ENCODE data around the gene SLC2A10.

The SLC2A10 gene

GRCh38 chr20:46771195-46771588, 61.7 kb downstream of the SLC2A10 start:
- TF ChIP-seq, protein P1, sequence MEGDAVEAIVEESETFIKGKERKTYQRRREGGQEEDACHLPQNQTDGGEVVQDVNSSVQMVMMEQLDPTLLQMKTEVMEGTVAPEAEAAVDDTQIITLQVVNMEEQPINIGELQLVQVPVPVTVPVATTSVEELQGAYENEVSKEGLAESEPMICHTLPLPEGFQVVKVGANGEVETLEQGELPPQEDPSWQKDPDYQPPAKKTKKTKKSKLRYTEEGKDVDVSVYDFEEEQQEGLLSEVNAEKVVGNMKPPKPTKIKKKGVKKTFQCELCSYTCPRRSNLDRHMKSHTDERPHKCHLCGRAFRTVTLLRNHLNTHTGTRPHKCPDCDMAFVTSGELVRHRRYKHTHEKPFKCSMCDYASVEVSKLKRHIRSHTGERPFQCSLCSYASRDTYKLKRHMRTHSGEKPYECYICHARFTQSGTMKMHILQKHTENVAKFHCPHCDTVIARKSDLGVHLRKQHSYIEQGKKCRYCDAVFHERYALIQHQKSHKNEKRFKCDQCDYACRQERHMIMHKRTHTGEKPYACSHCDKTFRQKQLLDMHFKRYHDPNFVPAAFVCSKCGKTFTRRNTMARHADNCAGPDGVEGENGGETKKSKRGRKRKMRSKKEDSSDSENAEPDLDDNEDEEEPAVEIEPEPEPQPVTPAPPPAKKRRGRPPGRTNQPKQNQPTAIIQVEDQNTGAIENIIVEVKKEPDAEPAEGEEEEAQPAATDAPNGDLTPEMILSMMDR (IDR thresholded peaks at IDR 0.05; ENCODE audit: control insufficient read depth, insufficient read depth, low read depth, low read length, missing control alignments), result no peak
- no peak for DNase-seq (ENCODE audit: low read depth)
- H3K4me3 ChIP-seq (ENCODE audit: control insufficient read depth, low read depth, low read length), result no peak overlapping the region

DNA sequence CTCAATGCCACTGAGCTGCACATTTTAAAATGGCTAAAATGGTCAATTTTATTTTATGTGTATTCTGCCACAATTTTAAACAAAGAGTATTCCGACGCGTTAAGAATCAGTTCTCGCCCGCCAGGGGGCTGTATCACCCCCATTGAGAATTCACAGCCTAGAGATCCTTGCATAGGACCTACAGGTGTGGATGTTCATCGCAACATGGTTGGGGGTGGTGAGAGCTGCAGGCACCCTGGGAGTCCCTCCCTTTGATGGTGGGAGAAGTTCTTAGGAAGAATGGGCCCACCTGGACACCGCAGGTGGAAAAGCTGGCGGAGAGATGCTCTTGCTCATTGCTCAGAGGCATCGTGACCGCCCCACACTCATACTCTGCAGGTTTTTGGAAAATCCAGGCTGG, 63.5 kb downstream of the SLC2A10 start:
- TF ChIP-seq, protein P1 (IDR thresholded peaks at IDR 0.05; ENCODE audit: control insufficient read depth, insufficient read depth, low read depth, low read length, missing control alignments), result no peak
- no peak for DNase-seq (ENCODE audit: low read depth)
- H3K4me3 ChIP-seq (ENCODE audit: control insufficient read depth, low read depth, low read length), result no peak overlapping the region

GRCh38 chr20:46773680-46774079, 64.2 kb downstream of the SLC2A10 start:
- no peak overlapping the region for H3K4me3 ChIP-seq (ENCODE audit: control insufficient read depth, low read depth, low read length)
- DNase-seq (ENCODE audit: low read depth), result no peak
- TF ChIP-seq, protein P1 (IDR thresholded peaks at IDR 0.05; ENCODE audit: control insufficient read depth, insufficient read depth, low read depth, low read length, missing control alignments), result no peak

- no peak overlapping the region for H3K4me3 ChIP-seq (ENCODE audit: control insufficient read depth, low read depth, low read length)
- DNase-seq (ENCODE audit: low read depth), result no peak
- TF ChIP-seq, protein P1 (IDR thresholded peaks at IDR 0.05; ENCODE audit: control insufficient read depth, insufficient read depth, low read depth, low read length, missing control alignments), result no peak
Observed at GRCh38 chr20:46774236-46774635, 64.8 kb downstream of the SLC2A10 start.

DNA sequence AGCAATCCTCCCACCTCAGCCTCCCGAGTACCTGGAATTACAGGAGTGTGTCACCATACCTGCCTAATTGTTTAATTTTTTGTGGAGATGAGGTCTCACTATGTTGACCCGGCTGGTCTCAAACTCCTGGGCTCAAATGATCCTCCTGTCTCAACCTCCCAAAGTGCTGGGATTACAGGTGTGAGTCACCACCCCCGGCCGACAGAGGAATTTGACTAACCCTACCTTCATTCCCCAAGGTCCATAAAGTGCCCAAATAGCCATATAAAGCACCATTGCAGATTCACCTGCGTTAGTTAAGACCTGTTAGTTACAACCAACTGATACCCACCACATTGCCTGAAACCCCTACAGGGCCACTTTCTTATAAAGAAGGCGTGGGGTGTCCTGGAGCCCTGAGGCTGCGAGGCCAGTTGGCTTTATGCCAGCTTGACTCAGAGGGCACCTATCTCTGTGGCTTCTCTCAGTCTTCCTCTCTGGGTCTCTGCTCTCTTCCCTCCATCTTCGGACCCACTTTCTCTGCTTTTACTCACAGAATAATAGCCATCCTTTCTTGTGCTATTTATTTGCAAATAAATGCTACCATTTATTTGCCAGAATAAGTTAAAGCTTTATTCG, 65.6 kb downstream of the SLC2A10 start:
- DNase-seq (ENCODE audit: low read depth), result no peak
- no peak overlapping the region for H3K4me3 ChIP-seq (ENCODE audit: control insufficient read depth, low read depth, low read length)
- TF ChIP-seq, protein P1 (IDR thresholded peaks at IDR 0.05; ENCODE audit: control insufficient read depth, insufficient read depth, low read depth, low read length, missing control alignments), result no peak

DNA sequence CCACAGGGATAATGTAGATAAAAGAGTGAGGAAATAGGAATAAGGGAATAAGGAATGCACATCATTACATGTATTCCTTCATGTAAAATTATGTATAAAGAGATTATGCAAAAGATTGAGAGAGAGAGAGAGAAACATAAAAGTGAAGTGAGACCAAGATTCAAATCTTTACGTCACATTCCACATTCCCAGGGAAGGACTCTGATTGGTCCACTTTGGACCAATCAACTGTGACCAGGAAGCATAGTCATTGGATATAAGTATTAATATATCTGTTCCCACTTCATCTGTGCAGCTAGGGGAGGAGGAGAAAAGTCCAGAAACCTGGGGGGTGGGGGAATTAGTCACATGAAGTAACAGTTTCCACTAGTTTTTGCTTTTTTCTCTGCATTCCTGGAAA, 66.4 kb downstream of the SLC2A10 start:
- TF ChIP-seq, protein P1 (IDR thresholded peaks at IDR 0.05; ENCODE audit: control insufficient read depth, insufficient read depth, low read depth, low read length, missing control alignments), result no peak
- DNase-seq (ENCODE audit: low read depth), result no peak
- no peak overlapping the region for H3K4me3 ChIP-seq (ENCODE audit: control insufficient read depth, low read depth, low read length)

All from AG09309 (cell line).